Neutrophil (primary cell): ENCODE results near the gene CFAP221.

Source experiments
- H3K27ac ChIP-seq: fragments of 200-600 bp; sonication (generic); 2 replicates; pipeline ENCODE4 v1.5.1; 2016; ENCODE audit warnings: mild to moderate bottlenecking, moderate library complexity
- H3K27me3 ChIP-seq: fragments of 200-600 bp; sonication (generic); 2 replicates; pipeline ENCODE4 v1.6.0; 2016; ENCODE audit warnings: mild to moderate bottlenecking
- H3K36me3 ChIP-seq: fragments of 200-600 bp; sonication (generic); 2 replicates; pipeline ENCODE4 v1.5.1; 2017
- H3K4me1 ChIP-seq, 2 experiments: fragments of 200-600 bp in 1 of 2; sonication (generic) in 1 of 2; 1 replicate in 1 of 2; 2 replicates in 1 of 2; pipeline versions ENCODE4 v1.5.1 to v1.6.1; 2013 to 2016; ENCODE audit warnings: low read depth in 1 of 2, low read length in 1 of 2, mild to moderate bottlenecking in 1 of 2, moderate library complexity in 1 of 2; ENCODE audit not compliant: control insufficient read depth in 1 of 2, insufficient read depth in 1 of 2
- H3K4me3 ChIP-seq, 2 experiments: fragments of 200-600 bp in 1 of 2; sonication (generic) in 1 of 2; 1 replicate in 1 of 2; 2 replicates in 1 of 2; pipeline ENCODE4 v1.5.1; 2013 to 2016; ENCODE audit warnings: low read depth in 1 of 2, low read length in 1 of 2, mild to moderate bottlenecking in 1 of 2, moderate library complexity in 1 of 2
- H3K9me3 ChIP-seq: fragments of 200-600 bp; sonication (generic); 2 replicates; pipeline ENCODE4 v1.5.1; 2016
- CTCF ChIP-seq: fragments of 200-600 bp; sonication (generic); IDR thresholded peaks from 2 replicates; pipeline ENCODE4 v1.5.1; 2016; ENCODE audit warnings: antibody characterized with exemption

The CFAP221 gene

GRCh38 chr2:119673796-119674195 lies 129.5 kb downstream of the CFAP221 start:
- H3K36me3 ChIP-seq, result no peaks in the 10 kb centered on the region
- no peaks in the 10 kb centered on the region for H3K9me3 ChIP-seq
- H3K27ac ChIP-seq, result no peak overlapping the region
- no peak overlapping the region for H3K4me3 ChIP-seq
- no peak for TF ChIP-seq CTCF
- H3K27me3 ChIP-seq, result no peaks in the 10 kb centered on the region
- peaks cover 0 to 2% of the 10 kb centered on the region in 2 experiments for H3K4me1 ChIP-seq

GRCh38 chr2:119674711-119675500 lies 130.7 kb downstream of the CFAP221 start:
- H3K27ac ChIP-seq, result no peak overlapping the region

GRCh38 chr2:119678021-119678656 lies 133.9 kb downstream of the CFAP221 start:
- TF ChIP-seq CTCF, result no peak
- Histone ChIP-seq H3K4me1 (peaks cover 9 to 12% of the 10 kb centered on the region in 2 experiments), H3K27me3 (no peaks in the 10 kb centered on the region), H3K4me3 (peak overlapping the region in 1 of 2 experiments; percentile 53), H3K9me3 (no peaks in the 10 kb centered on the region), H3K36me3 (no peaks in the 10 kb centered on the region), H3K27ac (no peak overlapping the region)

More at GRCh38 chr2:119674711-119675500, 130.7 kb downstream of the CFAP221 start:
- H3K4me3 ChIP-seq, result no peak overlapping the region
- H3K4me1 ChIP-seq, result peaks cover 9 to 12% of the 10 kb centered on the region in 2 experiments
- no peaks in the 10 kb centered on the region for H3K36me3 ChIP-seq
- no peak for TF ChIP-seq CTCF
- H3K27me3 ChIP-seq, result no peaks in the 10 kb centered on the region
- H3K9me3 ChIP-seq, result no peaks in the 10 kb centered on the region

DNA sequence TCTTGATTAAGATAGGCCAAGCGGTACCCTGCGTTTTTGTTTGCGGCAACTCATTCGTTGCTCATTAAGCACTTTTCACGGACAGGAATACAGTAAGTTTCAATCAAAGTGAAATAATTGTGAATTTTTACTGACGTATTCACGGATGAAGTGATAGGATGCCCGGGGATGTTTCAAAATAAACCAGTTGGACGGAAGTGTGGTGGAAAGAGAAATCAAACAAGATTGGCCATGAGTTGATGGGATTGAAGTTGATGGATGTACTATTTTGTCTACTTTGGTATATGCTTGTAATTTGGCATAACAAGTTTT lies 135.2 kb downstream of the CFAP221 start:
- no peak overlapping the region for H3K27ac ChIP-seq
- no peak for TF ChIP-seq CTCF
- H3K9me3 ChIP-seq, result no peaks in the 10 kb centered on the region
- H3K36me3 ChIP-seq, result no peaks in the 10 kb centered on the region
- no peaks in the 10 kb centered on the region for H3K27me3 ChIP-seq
- H3K4me3 ChIP-seq, result peak overlapping the region; percentile 53 to 78
- peaks cover 9 to 12% of the 10 kb centered on the region in 2 experiments for H3K4me1 ChIP-seq

GRCh38 chr2:119679846-119680245 lies 135.6 kb downstream of the CFAP221 start:
- Histone ChIP-seq H3K36me3 (no peaks in the 10 kb centered on the region), H3K27ac (no peak overlapping the region), H3K9me3 (no peaks in the 10 kb centered on the region), H3K27me3 (no peaks in the 10 kb centered on the region), H3K4me3 (peak overlapping the region in 1 of 2 experiments; percentile 78), H3K4me1 (peaks cover 9 to 12% of the 10 kb centered on the region in 2 experiments)
- no peak for TF ChIP-seq CTCF
